Mesenchymal stem cell (in vitro differentiated cells and primary cell): ENCODE data around the gene FHIT.
A peak's percentile ranks its signal among the peaks of the same experiment; 100 is the strongest.
"Not testable (repeated sequence)": the region's sequence is repeated elsewhere in the genome, so short reads cannot be mapped to it uniquely, and the experiment has no call there.

ENCODE experiments used
- DNase-seq: peaks from one replicate; pipeline ENCODE4 v3.0.0-alpha.2; 2013
- H2AFZ ChIP-seq: one replicate; pipeline ENCODE4 v1.6.1; 2013; ENCODE audit warnings: low read depth, mild to moderate bottlenecking, control low read depth, inconsistent platforms, low read length, moderate library complexity
- H2AK5ac ChIP-seq: 2 replicates; pipeline ENCODE4 v1.6.1; 2013; ENCODE audit warnings: low read length, moderate library complexity, mild to moderate bottlenecking, inconsistent platforms; ENCODE audit not compliant: severe bottlenecking
- H2BK120ac ChIP-seq: one replicate; pipeline ENCODE4 v1.6.1; 2013; ENCODE audit warnings: low read depth, mild to moderate bottlenecking, inconsistent platforms, low read length, moderate library complexity
- H2BK12ac ChIP-seq, 2 experiments: one replicate each; pipeline ENCODE4 v1.6.1; 2013; ENCODE audit warnings: inconsistent platforms in 2 of 2, low read length in 2 of 2, mild to moderate bottlenecking in 2 of 2, moderate library complexity in 2 of 2, control low read depth in 1 of 2
- H2BK15ac ChIP-seq: one replicate; pipeline ENCODE4 v1.6.1; 2013; ENCODE audit warnings: mild to moderate bottlenecking, low read depth, inconsistent platforms; ENCODE audit not compliant: poor library complexity, severe bottlenecking
- H2BK5ac ChIP-seq: 2 replicates; pipeline ENCODE4 v1.6.1; 2013; ENCODE audit warnings: low read depth, mild to moderate bottlenecking, low read length, control low read depth, inconsistent platforms; ENCODE audit not compliant: poor library complexity, severe bottlenecking
- H3K14ac ChIP-seq, 2 experiments: one replicate each; pipeline ENCODE4 v1.6.1; 2013; ENCODE audit warnings: inconsistent platforms in 2 of 2, low read length in 2 of 2, control low read depth in 1 of 2, mild to moderate bottlenecking in 1 of 2, moderate library complexity in 1 of 2
- H3K18ac ChIP-seq, 2 experiments: one replicate each; pipeline ENCODE4 v1.6.1; 2013; ENCODE audit warnings: inconsistent platforms in 2 of 2, low read length in 2 of 2, control low read depth in 1 of 2, low read depth in 1 of 2, mild to moderate bottlenecking in 1 of 2
- H3K23ac ChIP-seq, 2 experiments: one replicate each; pipeline ENCODE4 v1.6.1; 2013; ENCODE audit warnings: inconsistent platforms in 2 of 2, low read length in 2 of 2, mild to moderate bottlenecking in 2 of 2, moderate library complexity in 2 of 2, control low read depth in 1 of 2
- H3K27ac ChIP-seq: 2 replicates; pipeline ENCODE4 v1.5.1; 2013; ENCODE audit warnings: mild to moderate bottlenecking, moderate library complexity, low read length, control low read depth, inconsistent platforms; ENCODE audit not compliant: poor library complexity, severe bottlenecking
- H3K27me3 ChIP-seq, 2 experiments: 2 replicates each; pipeline versions ENCODE4 v1.6.1 to v1.7.0; 2013; ENCODE audit warnings: low read length in 2 of 2, mild to moderate bottlenecking in 2 of 2, moderate library complexity in 2 of 2, control low read depth in 1 of 2, inconsistent platforms in 1 of 2; ENCODE audit not compliant: control insufficient read depth in 1 of 2, insufficient read depth in 1 of 2
- H3K36me3 ChIP-seq, 2 experiments: 2 replicates each; pipeline versions ENCODE4 v1.6.1 to v1.7.0; 2013; ENCODE audit warnings: low read length in 2 of 2, control low read depth in 1 of 2, inconsistent platforms in 1 of 2, low read depth in 1 of 2, mild to moderate bottlenecking in 1 of 2; ENCODE audit not compliant: insufficient read depth in 2 of 2, control insufficient read depth in 1 of 2
- H3K4ac ChIP-seq, 2 experiments: one replicate each; pipeline ENCODE4 v1.6.1; 2013; ENCODE audit warnings: inconsistent platforms in 2 of 2, low read length in 2 of 2, mild to moderate bottlenecking in 2 of 2, moderate library complexity in 2 of 2, control low read depth in 1 of 2, low read depth in 1 of 2
- H3K4me1 ChIP-seq: 2 replicates; pipeline ENCODE4 v1.6.1; 2013; ENCODE audit warnings: low read depth, low read length, control low read depth; ENCODE audit not compliant: control insufficient read depth, insufficient read depth
- H3K4me2 ChIP-seq: 2 replicates; pipeline ENCODE4 v1.6.1; 2013; ENCODE audit warnings: low read length, mild to moderate bottlenecking, inconsistent platforms; ENCODE audit not compliant: poor library complexity, severe bottlenecking
- H3K4me3 ChIP-seq, 2 experiments: 2 replicates each; pipeline versions ENCODE4 v1.5.1 to v1.7.0; 2013; ENCODE audit warnings: low read length in 2 of 2, mild to moderate bottlenecking in 2 of 2, control low read depth in 1 of 2, low read depth in 1 of 2; ENCODE audit not compliant: insufficient read depth in 1 of 2
- H3K79me1 ChIP-seq: replicated peaks from 2 replicates; pipeline ENCODE4 v1.6.1; 2013; ENCODE audit warnings: mild to moderate bottlenecking, control low read depth, low read length, inconsistent platforms; ENCODE audit not compliant: poor library complexity, severe bottlenecking
- H3K9ac ChIP-seq: 2 replicates; pipeline ENCODE4 v1.7.0; 2013; ENCODE audit warnings: mild to moderate bottlenecking, low read length, moderate library complexity
- H3K9me3 ChIP-seq: 2 replicates; pipeline ENCODE4 v1.7.0; 2013; ENCODE audit warnings: mild to moderate bottlenecking, low read length; ENCODE audit not compliant: control insufficient read depth
- H4K8ac ChIP-seq: one replicate; pipeline ENCODE4 v1.6.1; 2013; ENCODE audit warnings: inconsistent platforms, mild to moderate bottlenecking, low read length, moderate library complexity
- H4K91ac ChIP-seq: one replicate; pipeline ENCODE4 v1.6.1; 2013; ENCODE audit warnings: mild to moderate bottlenecking, low read length, inconsistent platforms
- WGBS: methylation state at CpG from one replicate; pipeline ENCODE4 v1.1.7; 2013; ENCODE audit warnings: mixed read lengths; 5-methylcytosine and 5-hydroxymethylcytosine counted together

Gene FHIT

GRCh38 chr3:61053781-61054496 lies 197.3 kb downstream of the FHIT start:
- Histone ChIP-seq H3K4ac (no peak overlapping the region), H3K4me2 (no peak overlapping the region), H3K9me3 (no peaks in the 10 kb centered on the region), H4K8ac (no peak overlapping the region), H3K79me1 (no peaks in the 10 kb centered on the region), H2AFZ (no peak overlapping the region), H3K9ac (no peak overlapping the region), H2AK5ac (peak overlapping the region; percentile 53), H2BK12ac (no peak overlapping the region), H3K23ac (no peak overlapping the region), H3K27me3 (no peaks in the 10 kb centered on the region), H2BK120ac (no peak overlapping the region), H3K27ac (no peak overlapping the region), H3K14ac (no peak overlapping the region), H3K18ac (no peak overlapping the region), H3K36me3 (no peaks in the 10 kb centered on the region), H3K4me1 (no peaks in the 10 kb centered on the region), H2BK15ac (no peak overlapping the region), H4K91ac (no peak overlapping the region), H3K4me3 (no peak overlapping the region), H2BK5ac (no peak overlapping the region)
- WGBS = 100% methylated on average over 1 of the region's 2 CpGs
- no peak for DNase-seq

- H3K14ac ChIP-seq = no peak overlapping the region
- H3K4me3 ChIP-seq = no peak overlapping the region
- no peak overlapping the region for H4K91ac ChIP-seq
- H2BK15ac ChIP-seq = no peak overlapping the region
- no peaks in the 10 kb centered on the region for H3K36me3 ChIP-seq
- no peak overlapping the region for H3K9ac ChIP-seq
- no CpG with 5 or more reads among the region's 1 CpG for WGBS
- no peak overlapping the region for H2BK5ac ChIP-seq
- H3K4ac ChIP-seq = no peak overlapping the region
- H3K27me3 ChIP-seq = no peaks in the 10 kb centered on the region
- H2AK5ac ChIP-seq = no peak overlapping the region
- H3K4me1 ChIP-seq = no peaks in the 10 kb centered on the region
- no peak overlapping the region for H2BK12ac ChIP-seq
- no peaks in the 10 kb centered on the region for H3K79me1 ChIP-seq
- no peak overlapping the region for H2AFZ ChIP-seq
- H3K23ac ChIP-seq = no peak overlapping the region
- H3K18ac ChIP-seq = no peak overlapping the region
- H3K9me3 ChIP-seq = no peaks in the 10 kb centered on the region
- no peak overlapping the region for H3K27ac ChIP-seq
- H3K4me2 ChIP-seq = no peak overlapping the region
- H4K8ac ChIP-seq = no peak overlapping the region
- DNase-seq = no peak
- H2BK120ac ChIP-seq = no peak overlapping the region
Measured at GRCh38 chr3:61052851-61053250, 198.4 kb downstream of the FHIT start.

GRCh38 chr3:61051666-61052065 lies 199.6 kb downstream of the FHIT start:
- no peak overlapping the region for H3K18ac ChIP-seq
- no peak overlapping the region for H2AK5ac ChIP-seq
- no peak overlapping the region for H2BK15ac ChIP-seq
- DNase-seq = no peak
- H3K14ac ChIP-seq = no peak overlapping the region
- H3K79me1 ChIP-seq = no peaks in the 10 kb centered on the region
- H3K36me3 ChIP-seq = no peaks in the 10 kb centered on the region
- no peak overlapping the region for H3K23ac ChIP-seq
- H4K91ac ChIP-seq = no peak overlapping the region
- H3K4me1 ChIP-seq = no peaks in the 10 kb centered on the region
- H3K9ac ChIP-seq = no peak overlapping the region
- WGBS = 56% methylated on average over 1 of the region's 1 CpG
- no peak overlapping the region for H3K4me2 ChIP-seq
- H2BK12ac ChIP-seq = no peak overlapping the region
- H3K27me3 ChIP-seq = no peaks in the 10 kb centered on the region
- no peak overlapping the region for H3K4ac ChIP-seq
- no peak overlapping the region for H2BK120ac ChIP-seq
- H4K8ac ChIP-seq = no peak overlapping the region
- H3K9me3 ChIP-seq = no peaks in the 10 kb centered on the region
- no peak overlapping the region for H2AFZ ChIP-seq
- no peak overlapping the region for H3K4me3 ChIP-seq
- no peak overlapping the region for H2BK5ac ChIP-seq
- no peak overlapping the region for H3K27ac ChIP-seq

- not testable (repeated sequence) for H2BK15ac ChIP-seq, H2AK5ac ChIP-seq, H3K4me3 ChIP-seq, H3K27ac ChIP-seq, H3K9me3 ChIP-seq, H2BK12ac ChIP-seq, H3K14ac ChIP-seq, DNase-seq, H3K4me2 ChIP-seq, H2BK120ac ChIP-seq, H3K4me1 ChIP-seq, H3K23ac ChIP-seq, H4K8ac ChIP-seq, H3K27me3 ChIP-seq, H2AFZ ChIP-seq, H3K9ac ChIP-seq, H3K18ac ChIP-seq, H3K4ac ChIP-seq, H4K91ac ChIP-seq, H3K79me1 ChIP-seq, H2BK5ac ChIP-seq, H3K36me3 ChIP-seq
- 71% methylated on average over 1 of the region's 1 CpG for WGBS
Measured at GRCh38 chr3:61045169-61045568, 206.1 kb downstream of the FHIT start.
